Loucy (cell line): ENCODE data around the gene TTC13.

Source experiments
- H2AFZ ChIP-seq: fragments of 200-600 bp; sonication (generic); 2 replicates; pipeline ENCODE4 v1.6.0; 2016; ENCODE audit warnings: antibody characterized with exemption, mild to moderate bottlenecking, low read length, moderate library complexity
- H3F3A ChIP-seq: fragments of 200-600 bp; 2 replicates; pipeline ENCODE4 v1.6.0; 2016; ENCODE audit warnings: antibody characterized with exemption, low read depth, mild to moderate bottlenecking
- H3K27me3 ChIP-seq: fragments of 200-600 bp; sonication (generic); 2 replicates; pipeline ENCODE4 v1.6.1; 2014; ENCODE audit warnings: low read length, mild to moderate bottlenecking; ENCODE audit not compliant: insufficient read depth, poor library complexity, severe bottlenecking
- H3K36me3 ChIP-seq: fragments of 200-600 bp; sonication (generic); 2 replicates; pipeline ENCODE4 v1.6.1; 2016; ENCODE audit warnings: low read length; ENCODE audit not compliant: insufficient read depth
- H3K4me1 ChIP-seq: fragments of 200-600 bp; sonication (generic); 2 replicates; pipeline ENCODE4 v1.5.1; 2014; ENCODE audit warnings: low read length, mild to moderate bottlenecking; ENCODE audit not compliant: insufficient read depth, poor library complexity, severe bottlenecking
- H3K4me2 ChIP-seq: fragments of 200-600 bp; sonication (generic); 2 replicates; pipeline ENCODE4 v1.6.0; 2014; ENCODE audit warnings: antibody characterized with exemption, low read length, low read depth, mild to moderate bottlenecking; ENCODE audit not compliant: poor library complexity, severe bottlenecking
- H3K4me3 ChIP-seq: fragments of 200-600 bp; sonication (generic); 2 replicates; pipeline ENCODE4 v1.5.1; 2014; ENCODE audit warnings: low read length, mild to moderate bottlenecking, mixed read lengths; ENCODE audit not compliant: poor library complexity, severe bottlenecking
- H3K79me2 ChIP-seq: fragments of 200-600 bp; sonication (generic); 2 replicates; pipeline ENCODE4 v1.6.1; 2014; ENCODE audit warnings: low read length; ENCODE audit not compliant: insufficient read depth
- H3K9ac ChIP-seq: fragments of 200-600 bp; sonication (generic); 2 replicates; pipeline ENCODE4 v1.6.0; 2014; ENCODE audit warnings: mild to moderate bottlenecking, low read depth, low read length, moderate library complexity; ENCODE audit not compliant: poor library complexity, severe bottlenecking
- H3K9me2 ChIP-seq: fragments of 200-600 bp; sonication (generic); replicated peaks from 2 replicates; pipeline ENCODE4 v1.6.1; 2016; ENCODE audit warnings: low read depth, low read length, mixed read lengths
- H3K9me3 ChIP-seq: fragments of 200-600 bp; sonication (generic); 2 replicates; pipeline ENCODE4 v1.6.1; 2014; ENCODE audit warnings: mild to moderate bottlenecking, antibody characterized with exemption, low read length, low read depth; ENCODE audit not compliant: insufficient read depth
- H4K20me1 ChIP-seq: fragments of 200-600 bp; sonication (generic); 2 replicates; pipeline ENCODE4 v1.6.0; 2014; ENCODE audit warnings: antibody characterized with exemption, low read length, mild to moderate bottlenecking; ENCODE audit not compliant: insufficient read depth, poor library complexity, severe bottlenecking
- CTCF ChIP-seq: fragments of 200-600 bp; sonication (generic); conservative IDR thresholded peaks from 2 replicates; pipeline ENCODE4 v1.5.1; 2014; ENCODE audit warnings: mild to moderate bottlenecking, antibody characterized with exemption, low read length
- EZH2phosphoT487 ChIP-seq: fragments of 200-600 bp; IDR thresholded peaks from 2 replicates; pipeline ENCODE4 v1.6.1; 2018; ENCODE audit warnings: antibody characterized with exemption, mild to moderate bottlenecking, moderate library complexity, borderline replicate concordance

The TTC13 gene

GRCh38 chr1:230899841-230900251 lies 78.8 kb downstream of the TTC13 start:
- no peak overlapping the region for H2AFZ ChIP-seq
- no peaks in the 10 kb centered on the region for H3K79me2 ChIP-seq
- H4K20me1 ChIP-seq: no peaks in the 10 kb centered on the region
- H3K4me1 ChIP-seq: no peaks in the 10 kb centered on the region
- no peak overlapping the region for H3K4me3 ChIP-seq
- H3K36me3 ChIP-seq: no peaks in the 10 kb centered on the region
- no peaks in the 10 kb centered on the region for H3F3A ChIP-seq
- no peak for TF ChIP-seq CTCF
- no peak for TF ChIP-seq EZH2phosphoT487
- H3K4me2 ChIP-seq: no peak overlapping the region
- H3K27me3 ChIP-seq: no peaks in the 10 kb centered on the region
- no peaks in the 10 kb centered on the region for H3K9me2 ChIP-seq
- no peak overlapping the region for H3K9ac ChIP-seq
- no peaks in the 10 kb centered on the region for H3K9me3 ChIP-seq

- Histone ChIP-seq H3K9me3 (no peaks in the 10 kb centered on the region), H3F3A (no peaks in the 10 kb centered on the region), H3K4me2 (no peak overlapping the region), H3K4me1 (no peaks in the 10 kb centered on the region), H4K20me1 (no peaks in the 10 kb centered on the region), H2AFZ (no peak overlapping the region), H3K36me3 (no peaks in the 10 kb centered on the region), H3K4me3 (no peak overlapping the region), H3K27me3 (no peaks in the 10 kb centered on the region), H3K79me2 (no peaks in the 10 kb centered on the region), H3K9ac (no peak overlapping the region), H3K9me2 (no peaks in the 10 kb centered on the region)
- TF ChIP-seq EZH2phosphoT487 (no peak), CTCF (no peak)
These were observed 79.9 kb downstream of the TTC13 start for GRCh38 chr1:230898748-230899147.

- Histone ChIP-seq H3F3A (no peaks in the 10 kb centered on the region), H3K9ac (no peak overlapping the region), H2AFZ (no peak overlapping the region), H3K79me2 (no peaks in the 10 kb centered on the region), H3K27me3 (no peaks in the 10 kb centered on the region), H4K20me1 (no peaks in the 10 kb centered on the region), H3K4me3 (no peak overlapping the region), H3K36me3 (no peaks in the 10 kb centered on the region), H3K4me2 (no peak overlapping the region), H3K4me1 (no peaks in the 10 kb centered on the region), H3K9me2 (no peaks in the 10 kb centered on the region), H3K9me3 (no peaks in the 10 kb centered on the region)
- TF ChIP-seq EZH2phosphoT487 (no peak), CTCF (no peak)
These were observed 80.5 kb downstream of the TTC13 start for GRCh38 chr1:230898144-230898543.
